GM21515 (cell line): ENCODE measurements around the gene GOLGA6L7.
"Not testable (repeated sequence)": the region's sequence is repeated elsewhere in the genome, so short reads cannot be mapped to it uniquely, and the experiment has no call there.

Source experiments
- ATAC-seq: cut with Tn5 transposase; IDR thresholded peaks from one replicate; pipeline ENCODE4 v1.9.1; 2021; ENCODE audit not compliant: unreplicated experiment

The GOLGA6L7 gene

GRCh38 chr15:28847959-28848358, 485 bp downstream of the GOLGA6L7 start:
- not testable (repeated sequence) for ATAC-seq

- ATAC-seq, result not testable (repeated sequence)
Observed at GRCh38 chr15:28847247-28847646, 1.2 kb downstream of the GOLGA6L7 start.

GRCh38 chr15:28844147-28844546, 4.3 kb downstream of the GOLGA6L7 start:
- ATAC-seq, result not testable (repeated sequence)

- ATAC-seq, result not testable (repeated sequence)
Observed at GRCh38 chr15:28843520-28843919, 4.9 kb downstream of the GOLGA6L7 start.

GRCh38 chr15:28842210-28842609, 6.2 kb downstream of the GOLGA6L7 start:
- ATAC-seq, result not testable (repeated sequence)

- ATAC-seq, result not testable (repeated sequence)
Observed at GRCh38 chr15:28840285-28840684, 8.2 kb downstream of the GOLGA6L7 start.

- not testable (repeated sequence) for ATAC-seq
Observed at GRCh38 chr15:28834957-28835585, 13.4 kb downstream of the GOLGA6L7 start.

GRCh38 chr15:28831897-28832587, 16.4 kb downstream of the GOLGA6L7 start:
- ATAC-seq, result not testable (repeated sequence)

- not testable (repeated sequence) for ATAC-seq
Observed at GRCh38 chr15:28821420-28821819, 27.0 kb downstream of the GOLGA6L7 start.

GRCh38 chr15:28819930-28820295, 28.5 kb downstream of the GOLGA6L7 start:
- ATAC-seq, result not testable (repeated sequence)

GRCh38 chr15:28819019-28819929, 29.2 kb downstream of the GOLGA6L7 start:
- ATAC-seq, result not testable (repeated sequence)

GRCh38 chr15:28818168-28818567, 30.3 kb downstream of the GOLGA6L7 start:
- not testable (repeated sequence) for ATAC-seq

GRCh38 chr15:28814059-28814458, 34.4 kb downstream of the GOLGA6L7 start:
- not testable (repeated sequence) for ATAC-seq

GRCh38 chr15:28813392-28813791, 35.1 kb downstream of the GOLGA6L7 start:
- ATAC-seq, result not testable (repeated sequence)

- ATAC-seq, result not testable (repeated sequence)
Observed at GRCh38 chr15:28811852-28812550, 36.4 kb downstream of the GOLGA6L7 start.

- not testable (repeated sequence) for ATAC-seq
Observed at GRCh38 chr15:28810444-28810843, 38.0 kb downstream of the GOLGA6L7 start.

- not testable (repeated sequence) for ATAC-seq
Observed at GRCh38 chr15:28808136-28808535, 40.3 kb downstream of the GOLGA6L7 start.

- not testable (repeated sequence) for ATAC-seq
Observed at GRCh38 chr15:28800366-28800765, 48.1 kb downstream of the GOLGA6L7 start.

- not testable (repeated sequence) for ATAC-seq
Observed at GRCh38 chr15:28798234-28798633, 50.2 kb downstream of the GOLGA6L7 start.

GRCh38 chr15:28794231-28794630, 54.2 kb downstream of the GOLGA6L7 start:
- not testable (repeated sequence) for ATAC-seq
